HS-27A (cell line): Measurements from ENCODE around the gene MGAT3.

Source experiments
- DNase-seq: peaks from one replicate; pipeline ENCODE4 v3.0.0-alpha.2; 2012; ENCODE audit warnings: low read depth, missing footprints

MGAT3 gene

GRCh38 chr22:39529487-39529851, 72.7 kb downstream of the MGAT3 start:
- no peak for DNase-seq

GRCh38 chr22:39530116-39530515, 73.3 kb downstream of the MGAT3 start:
- DNase-seq: no peak

- DNase-seq: no peak
Measured at GRCh38 chr22:39530692-39531331, 74.0 kb downstream of the MGAT3 start.

- DNase-seq: peak; percentile 98
Measured at GRCh38 chr22:39532215-39533073, 75.6 kb downstream of the MGAT3 start, which contains the start of gene RPS19BP1. RPS19BP1 (minus strand) TSS chr22:39532748; CDS start chr22:39532738, 10 bp downstream.

GRCh38 chr22:39534092-39534506, 77.3 kb downstream of the MGAT3 start:
- no peak for DNase-seq

GRCh38 chr22:39534591-39535356, 78.0 kb downstream of the MGAT3 start:
- DNase-seq: no peak

GRCh38 chr22:39535357-39535725, 78.5 kb downstream of the MGAT3 start:
- DNase-seq: no peak

GRCh38 chr22:39535831-39536449, 79.1 kb downstream of the MGAT3 start:
- no peak for DNase-seq

- DNase-seq: no peak
Measured at GRCh38 chr22:39536711-39537110, 79.9 kb downstream of the MGAT3 start.

- DNase-seq: no peak
Measured at GRCh38 chr22:39537975-39538374, 81.2 kb downstream of the MGAT3 start.
